Mucosa of rectum (tissue), 2 donors: ENCODE data around the gene SH3TC2.

Experiments
- H3K27ac ChIP-seq, 2 donors: one replicate each; pipeline ENCODE4 v1.7.0; 2013; ENCODE audit warnings: inconsistent platforms in 2 of 2, low read depth in 2 of 2, low read length in 2 of 2
- H3K27me3 ChIP-seq, 2 donors: one replicate each; pipeline ENCODE4 v1.7.0; 2013; ENCODE audit warnings: low read length in 2 of 2; ENCODE audit not compliant: control insufficient read depth in 2 of 2, insufficient read depth in 2 of 2
- H3K36me3 ChIP-seq, 2 donors: one replicate each; pipeline ENCODE4 v1.7.0; 2013; ENCODE audit warnings: low read length in 2 of 2; ENCODE audit not compliant: control insufficient read depth in 2 of 2, insufficient read depth in 2 of 2
- H3K4me1 ChIP-seq, 2 donors: one replicate each; pipeline ENCODE4 v1.7.0; 2013; ENCODE audit warnings: low read length in 2 of 2, mild to moderate bottlenecking in 1 of 2; ENCODE audit not compliant: control insufficient read depth in 2 of 2, insufficient read depth in 2 of 2
- H3K4me3 ChIP-seq, 2 donors: one replicate each; pipeline ENCODE4 v1.7.0; 2013; ENCODE audit warnings: low read length in 2 of 2
- H3K9ac ChIP-seq, 2 donors: one replicate each; pipeline ENCODE4 v1.7.0; 2013; ENCODE audit warnings: low read length in 2 of 2, low read depth in 1 of 2, mild to moderate bottlenecking in 1 of 2
- H3K9me3 ChIP-seq, 2 donors: one replicate each; pipeline ENCODE4 v1.7.0; 2013; ENCODE audit warnings: low read length in 2 of 2; ENCODE audit not compliant: control insufficient read depth in 2 of 2
- donor health status: healthy.
- donor health status: Normal muscosa, but diverticular disease.

SH3TC2 gene

GRCh38 chr5:148969291-148969690 is 93.6 kb downstream of the SH3TC2 start:
- Histone ChIP-seq H3K4me1 (peaks cover 10 to 13% of the 10 kb centered on the region in 2 donors), H3K27me3 (no peaks in the 10 kb centered on the region), H3K36me3 (no peaks in the 10 kb centered on the region), H3K9ac (no peak overlapping the region), H3K27ac (no peak overlapping the region), H3K9me3 (no peaks in the 10 kb centered on the region), H3K4me3 (no peak overlapping the region)

GRCh38 chr5:148968311-148968710 is 94.6 kb downstream of the SH3TC2 start:
- H3K4me1 ChIP-seq: peaks cover 10 to 13% of the 10 kb centered on the region in 2 donors
- H3K36me3 ChIP-seq: no peaks in the 10 kb centered on the region
- H3K27me3 ChIP-seq: no peaks in the 10 kb centered on the region
- H3K9ac ChIP-seq: no peak overlapping the region
- no peak overlapping the region for H3K27ac ChIP-seq
- H3K9me3 ChIP-seq: no peaks in the 10 kb centered on the region
- no peak overlapping the region for H3K4me3 ChIP-seq

- no peak overlapping the region for H3K9ac ChIP-seq
- H3K36me3 ChIP-seq: no peaks in the 10 kb centered on the region
- peaks cover 9 to 13% of the 10 kb centered on the region in 2 donors for H3K4me1 ChIP-seq
- no peak overlapping the region for H3K4me3 ChIP-seq
- no peaks in the 10 kb centered on the region for H3K27me3 ChIP-seq
- no peak overlapping the region for H3K27ac ChIP-seq
- no peaks in the 10 kb centered on the region for H3K9me3 ChIP-seq
Observed at GRCh38 chr5:148967783-148968182, 95.1 kb downstream of the SH3TC2 start.

GRCh38 chr5:148966938-148967337 is 95.9 kb downstream of the SH3TC2 start:
- H3K4me1 ChIP-seq: peaks cover 7 to 13% of the 10 kb centered on the region in 2 donors
- no peaks in the 10 kb centered on the region for H3K9me3 ChIP-seq
- H3K9ac ChIP-seq: no peak overlapping the region
- no peak overlapping the region for H3K27ac ChIP-seq
- H3K27me3 ChIP-seq: no peaks in the 10 kb centered on the region
- H3K36me3 ChIP-seq: no peaks in the 10 kb centered on the region
- H3K4me3 ChIP-seq: no peak overlapping the region

DNA sequence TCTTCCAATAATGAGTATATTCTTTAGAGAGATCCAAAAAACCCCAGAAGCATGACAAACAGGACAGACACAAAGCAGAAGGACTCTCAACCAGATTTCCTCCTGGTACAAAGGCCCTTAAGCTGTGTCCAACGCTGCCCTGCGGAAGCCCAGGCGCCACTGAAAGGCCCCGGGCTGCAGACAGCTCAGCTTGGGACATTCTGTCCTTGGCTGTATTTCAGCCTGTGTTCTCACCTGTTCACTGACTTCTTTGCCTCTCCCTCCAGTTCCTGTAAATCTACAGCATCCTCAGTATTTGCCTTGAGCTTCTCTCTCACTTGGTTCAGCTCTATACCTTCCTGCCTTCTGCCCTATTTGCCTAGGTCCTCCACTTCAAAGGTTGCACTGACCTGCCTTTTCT is 96.5 kb downstream of the SH3TC2 start:
- H3K4me1 ChIP-seq: peaks cover 7 to 13% of the 10 kb centered on the region in 2 donors
- no peak overlapping the region for H3K27ac ChIP-seq
- no peak overlapping the region for H3K4me3 ChIP-seq
- H3K9ac ChIP-seq: no peak overlapping the region
- H3K36me3 ChIP-seq: no peaks in the 10 kb centered on the region
- no peaks in the 10 kb centered on the region for H3K27me3 ChIP-seq
- no peaks in the 10 kb centered on the region for H3K9me3 ChIP-seq

- no peak overlapping the region for H3K9ac ChIP-seq
- H3K9me3 ChIP-seq: no peaks in the 10 kb centered on the region
- H3K27ac ChIP-seq: no peak overlapping the region
- no peaks in the 10 kb centered on the region for H3K36me3 ChIP-seq
- no peak overlapping the region for H3K4me3 ChIP-seq
- H3K27me3 ChIP-seq: no peaks in the 10 kb centered on the region
- H3K4me1 ChIP-seq: peaks cover 7 to 13% of the 10 kb centered on the region in 2 donors
Observed at GRCh38 chr5:148965511-148966265, 97.2 kb downstream of the SH3TC2 start.

GRCh38 chr5:148963664-148964063 is 99.2 kb downstream of the SH3TC2 start:
- Histone ChIP-seq H3K27me3 (no peaks in the 10 kb centered on the region), H3K9ac (no peak overlapping the region), H3K4me1 (peaks cover 4 to 8% of the 10 kb centered on the region in 2 donors), H3K4me3 (no peak overlapping the region), H3K36me3 (no peaks in the 10 kb centered on the region), H3K27ac (no peak overlapping the region), H3K9me3 (no peaks in the 10 kb centered on the region)

DNA sequence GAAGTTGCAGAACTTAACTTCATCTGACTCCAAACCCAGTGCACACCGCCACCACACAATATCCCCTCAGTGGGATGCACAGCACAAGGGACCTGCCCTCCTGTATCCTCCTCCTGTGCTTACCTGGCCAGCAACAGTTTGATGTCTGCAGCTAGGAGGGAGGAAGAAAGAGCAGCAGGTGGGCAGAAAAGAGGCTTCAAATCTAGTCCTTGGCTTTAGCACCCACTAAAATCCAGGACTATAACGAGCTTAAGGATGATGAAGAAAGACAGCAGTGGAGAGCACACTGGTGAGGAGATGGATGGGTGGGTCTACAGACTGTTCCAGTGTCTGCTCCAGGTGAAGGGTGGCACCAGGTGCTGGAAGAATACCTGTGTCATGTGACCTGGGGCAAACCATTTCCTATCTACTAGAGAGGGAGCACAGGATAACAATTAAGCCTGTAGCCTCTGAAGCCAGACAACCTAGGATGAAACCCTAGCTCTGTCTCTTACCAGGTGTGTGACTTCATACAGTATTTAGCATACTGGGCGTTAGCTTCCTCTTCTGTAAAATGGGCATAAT is 100.0 kb downstream of the SH3TC2 start:
- peaks cover 0 to under 1% of the 10 kb centered on the region in 2 donors for H3K4me1 ChIP-seq
- H3K4me3 ChIP-seq: no peak overlapping the region
- no peaks in the 10 kb centered on the region for H3K27me3 ChIP-seq
- no peak overlapping the region for H3K27ac ChIP-seq
- H3K36me3 ChIP-seq: no peaks in the 10 kb centered on the region
- H3K9me3 ChIP-seq: no peaks in the 10 kb centered on the region
- H3K9ac ChIP-seq: no peak overlapping the region

DNA sequence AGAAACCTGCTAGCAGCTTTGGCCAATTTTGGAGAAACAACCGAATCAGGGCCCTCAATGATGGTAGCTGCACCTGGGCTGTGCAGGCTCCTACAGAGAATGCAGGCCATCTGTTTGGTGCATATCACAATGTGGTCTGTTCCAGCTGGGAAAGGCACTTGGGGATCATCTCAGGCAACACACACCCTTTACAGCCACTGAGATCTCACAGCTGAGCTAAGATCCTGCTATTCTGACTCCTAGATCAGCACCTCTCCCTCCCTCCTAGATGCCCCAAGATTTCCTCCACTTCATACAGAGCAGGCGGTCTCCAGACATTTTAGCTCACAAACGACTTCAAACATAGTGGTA is 100.7 kb downstream of the SH3TC2 start:
- Histone ChIP-seq H3K36me3 (no peaks in the 10 kb centered on the region), H3K27ac (no peak overlapping the region), H3K4me3 (no peak overlapping the region), H3K27me3 (no peaks in the 10 kb centered on the region), H3K9ac (no peak overlapping the region), H3K9me3 (no peaks in the 10 kb centered on the region), H3K4me1 (no peaks in the 10 kb centered on the region)

DNA sequence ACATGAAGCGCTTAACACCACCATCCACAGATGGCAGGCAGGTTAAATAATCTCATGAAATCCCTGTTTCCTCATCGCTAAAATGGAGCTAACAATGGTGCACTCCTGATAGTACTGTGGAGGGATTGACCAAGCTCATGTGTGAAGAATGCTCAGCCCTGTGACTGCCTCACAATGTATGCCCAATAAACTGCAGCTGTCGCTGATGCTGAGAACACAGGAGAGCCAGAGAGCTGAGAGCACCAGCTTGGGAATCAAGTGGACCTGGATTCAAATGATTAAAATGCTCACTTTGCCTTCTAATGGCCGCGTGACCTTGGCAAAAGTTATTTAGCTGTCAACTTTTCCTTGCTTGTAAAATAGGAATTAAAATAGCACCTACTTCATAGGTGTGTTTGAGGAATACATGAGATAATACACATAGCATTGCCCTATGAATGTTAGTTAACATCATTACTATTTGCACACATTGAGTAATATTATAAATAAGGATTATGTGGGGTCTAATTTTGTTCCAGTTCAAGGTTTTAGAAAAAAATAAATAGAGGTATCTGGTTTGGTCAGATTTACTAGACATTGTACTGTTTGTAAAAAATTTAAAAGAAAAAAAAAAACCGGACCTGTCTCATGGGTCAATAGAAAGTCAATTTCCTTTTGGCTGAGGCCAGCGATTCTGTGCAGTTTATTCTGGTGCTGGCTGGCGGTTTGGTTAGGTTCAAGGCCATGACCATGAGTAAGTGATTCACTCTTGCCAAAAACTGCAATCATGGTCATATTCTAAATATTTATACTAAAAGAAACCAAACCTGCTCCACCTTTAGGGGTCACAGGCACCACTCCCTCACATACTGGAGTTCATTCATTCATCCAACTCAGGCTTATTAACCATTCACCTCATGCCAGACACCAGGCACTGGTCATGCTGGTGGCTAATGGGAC is 101.3 kb downstream of the SH3TC2 start:
- Histone ChIP-seq H3K4me1 (peaks cover 0 to 2% of the 10 kb centered on the region in 2 donors), H3K27ac (no peak overlapping the region), H3K9ac (no peak overlapping the region), H3K27me3 (no peaks in the 10 kb centered on the region), H3K9me3 (no peaks in the 10 kb centered on the region), H3K36me3 (no peaks in the 10 kb centered on the region), H3K4me3 (no peak overlapping the region)
